Activated CD8-positive, alpha-beta memory T cell treated with anti-CD3 and anti-CD28 coated beads, Interleukin-2, amount 10 ng/mL, durations not matched to agents 7 days and 5 days (primary cell): ENCODE measurements around the gene ALOXE3. TPM values are rescaled to one million over a fixed set of nuclear protein-coding genes. Genes with fewer than 3 reads are reported as not detected.
"Not testable (repeated sequence)": the region's sequence is repeated elsewhere in the genome, so short reads cannot be mapped to it uniquely, and the experiment has no call there.

Experiments used
- ATAC-seq: fragments of 150-1000 bp; cut with Tn5 transposase; one replicate; pipeline ENCODE4 v1.10.0; 2021; ENCODE audit warnings: moderate library complexity
- CTCF ChIA-PET: fragments of 350-600 bp; sonication (Branson Sonifier 250); formaldehyde crosslinking; loops from one replicate; lab custom pipeline; 2021; ENCODE audit warnings: antibody characterized with exemption; lab: Charles Lee
- DNase-seq: peaks from one replicate; pipeline ENCODE4 v3.0.0-alpha.2; 2020
- H3K27ac Mint-ChIP-seq: one replicate; pipeline ENCODE4 v1.8.0; 2021; ENCODE audit warnings: mild to moderate bottlenecking, mixed read lengths
- H3K27me3 Mint-ChIP-seq: one replicate; pipeline ENCODE4 v1.8.0; 2021; ENCODE audit warnings: mixed read lengths
- H3K36me3 Mint-ChIP-seq: one replicate; pipeline ENCODE4 v1.8.0; 2021; ENCODE audit warnings: mild to moderate bottlenecking, mixed read lengths
- H3K4me1 Mint-ChIP-seq: one replicate; pipeline ENCODE4 v1.8.0; 2021; ENCODE audit warnings: mixed read lengths
- H3K4me3 Mint-ChIP-seq: one replicate; pipeline ENCODE4 v1.8.0; 2021; ENCODE audit warnings: mild to moderate bottlenecking, moderate library complexity, mixed read lengths
- H3K9me3 Mint-ChIP-seq: one replicate; pipeline ENCODE4 v1.8.0; 2022; ENCODE audit warnings: low read depth, mixed read lengths
- total RNA-seq, 2 experiments: library from RNA; stranded (reverse); gene quantifications; one replicate each; pipeline ENCODE4 v1.2.3, GENCODE V29; 2021

Gene ALOXE3
- total RNA-seq, 2 experiments from 2014 or later: not detected

DNA sequence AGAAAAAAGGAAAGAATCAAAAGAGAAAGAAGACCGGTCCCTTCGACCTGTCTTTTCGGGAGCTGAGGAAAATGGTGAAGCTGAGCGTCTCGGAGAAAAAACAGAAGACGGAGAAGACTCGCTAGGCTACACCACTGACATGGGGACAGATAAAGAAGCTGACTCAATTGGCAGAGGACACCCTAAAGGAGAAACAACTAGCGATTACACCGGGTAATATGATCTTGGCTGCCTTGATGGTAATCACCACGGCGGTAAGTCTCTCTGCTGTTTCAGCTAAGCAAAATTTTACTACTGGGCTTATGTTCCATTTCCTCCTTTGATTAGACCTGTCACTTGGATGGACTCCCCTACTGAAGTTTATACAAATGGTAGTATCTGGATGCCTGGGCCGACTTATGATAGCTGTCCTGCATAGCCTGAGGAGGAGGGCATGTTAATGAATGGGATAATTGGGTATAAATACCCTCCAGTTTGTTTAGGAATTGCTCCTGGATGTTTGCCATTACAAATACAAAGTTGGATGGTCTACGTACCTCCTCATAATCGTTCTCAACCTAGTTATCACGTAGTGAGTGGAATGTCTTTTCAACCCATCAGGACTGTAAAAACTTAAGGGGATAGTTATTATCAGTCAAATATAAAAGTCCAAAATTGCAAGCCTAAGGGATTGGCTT is 55.4 kb downstream of the ALOXE3 start:
- Mint-ChIP-seq H3K9me3 (no peaks in the 10 kb centered on the region), H3K36me3 (no peaks in the 10 kb centered on the region), H3K27ac (no peak overlapping the region), H3K27me3 (peaks cover 72% of the 10 kb centered on the region), H3K4me1 (peaks cover 5% of the 10 kb centered on the region), H3K4me3 (no peak overlapping the region)
- DNase-seq (no peak), ATAC-seq (no peak)
- CTCF ChIA-PET: interaction anchor here (0.8 to 9.7 kb wide), 7 partner anchors 12 to 59 kb away, joined by 3 to 256 read pairs (median 69); partner anchors contain the start of gene ALOXE3

DNA sequence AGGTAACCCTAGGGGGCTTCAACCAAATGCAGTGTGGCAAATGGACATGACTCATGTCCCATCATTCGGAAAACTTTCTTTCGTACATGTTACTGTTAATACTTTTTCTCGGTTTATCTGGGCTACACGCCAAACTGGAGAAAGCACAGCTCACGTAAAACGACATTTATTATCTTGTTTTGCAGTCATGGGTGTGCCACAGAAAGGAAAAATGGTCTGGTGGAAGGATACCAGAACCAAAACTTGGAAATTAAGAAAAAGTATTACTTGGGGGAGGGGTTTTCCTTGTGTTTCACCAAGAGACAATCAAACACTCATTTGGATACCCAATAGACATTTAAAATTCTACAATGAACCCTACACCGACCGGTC is 55.9 kb downstream of the ALOXE3 start:
- H3K36me3 Mint-ChIP-seq: no peaks in the 10 kb centered on the region
- no peaks in the 10 kb centered on the region for H3K9me3 Mint-ChIP-seq
- peaks cover 77% of the 10 kb centered on the region for H3K27me3 Mint-ChIP-seq
- DNase-seq (no peak), ATAC-seq (no peak)
- peaks cover 9% of the 10 kb centered on the region for H3K4me1 Mint-ChIP-seq
- H3K27ac Mint-ChIP-seq: no peak overlapping the region
- H3K4me3 Mint-ChIP-seq: no peak overlapping the region
- CTCF ChIA-PET: interaction anchor here (0.8 to 9.7 kb wide), 10 partner anchors 12 to 76 kb away, joined by 3 to 256 read pairs (median 55); partner anchors contain the start of gene ALOXE3

DNA sequence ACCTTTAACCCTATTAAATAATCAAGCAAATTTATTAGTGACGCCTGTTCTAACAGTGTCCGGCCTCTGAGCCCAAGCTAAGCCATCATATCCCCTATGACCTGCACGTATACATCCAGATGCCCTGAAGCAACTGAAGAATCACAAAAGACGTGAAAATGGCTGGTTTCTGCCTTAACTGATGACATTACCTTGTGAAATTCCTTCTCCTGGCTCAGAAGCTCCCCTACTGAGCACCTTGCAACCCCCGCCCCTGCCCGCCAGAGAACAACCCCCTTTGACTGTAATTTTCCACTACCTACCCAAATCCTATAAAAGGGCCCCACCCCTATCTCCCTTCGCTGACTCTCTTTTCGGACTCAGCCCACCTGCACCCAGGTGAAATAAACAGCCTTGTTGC is 56.5 kb downstream of the ALOXE3 start:
- H3K9me3 Mint-ChIP-seq, H3K36me3 Mint-ChIP-seq, DNase-seq, ATAC-seq, H3K27ac Mint-ChIP-seq, H3K4me3 Mint-ChIP-seq: not testable (repeated sequence)
- peaks cover 15% of the 10 kb centered on the region for H3K4me1 Mint-ChIP-seq
- peaks cover 82% of the 10 kb centered on the region for H3K27me3 Mint-ChIP-seq
- CTCF ChIA-PET: interaction anchor here (0.9 to 9.7 kb wide), 13 partner anchors 10 to 239 kb away, joined by 3 to 256 read pairs (median 46); partner anchors contain the start of gene ALOXE3

DNA sequence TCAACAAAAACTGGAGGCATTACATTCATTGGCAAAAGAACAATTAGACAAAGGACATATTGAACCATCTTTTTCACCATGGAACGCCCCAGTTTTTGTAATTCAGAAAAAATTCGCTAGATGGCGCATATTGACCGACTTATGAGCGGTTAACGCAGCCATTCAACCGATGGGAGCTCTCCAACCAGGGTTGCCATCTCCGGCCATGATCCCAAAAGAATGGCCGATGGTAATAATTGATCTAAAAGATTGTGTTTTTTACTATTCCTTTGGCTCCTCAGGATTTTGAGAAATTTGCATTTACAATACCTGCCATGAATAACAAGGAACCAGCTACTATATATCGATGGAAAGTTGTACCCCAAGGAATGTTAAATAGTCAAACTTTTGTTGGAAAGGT is 58.0 kb downstream of the ALOXE3 start:
- H3K27ac Mint-ChIP-seq: no peak overlapping the region
- ATAC-seq: no peak
- H3K4me1 Mint-ChIP-seq: peaks cover 30% of the 10 kb centered on the region

DNA sequence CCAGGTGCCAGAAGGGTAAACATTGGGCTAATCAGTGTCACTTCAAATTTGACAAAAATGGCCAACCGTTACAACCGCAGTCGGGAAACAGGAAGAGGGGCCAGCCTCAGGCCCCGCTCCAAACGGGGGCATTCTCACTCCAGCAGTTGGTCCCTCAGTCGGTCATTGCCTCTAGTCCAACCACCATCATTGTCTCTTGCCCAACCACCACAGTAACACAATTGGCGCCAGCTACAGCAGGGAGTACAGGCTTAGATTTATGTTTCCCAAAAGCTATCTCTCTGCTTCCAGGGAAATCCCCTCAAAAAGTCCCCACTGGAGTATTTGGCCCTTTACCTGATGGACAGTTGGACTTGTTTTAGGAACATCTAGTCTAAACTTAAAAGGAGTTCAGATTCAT is 59.2 kb downstream of the ALOXE3 start:
- peaks cover 30% of the 10 kb centered on the region for H3K4me1 Mint-ChIP-seq
- H3K9me3 Mint-ChIP-seq: no peaks in the 10 kb centered on the region
- H3K27me3 Mint-ChIP-seq: peaks cover 66% of the 10 kb centered on the region
- CTCF ChIA-PET: interaction anchor here (0.7 to 9.7 kb wide), 19 partner anchors 16 to 316 kb away, joined by 3 to 256 read pairs (median 13); partner anchors contain the start of genes ALOXE3 and RNF227
- H3K27ac Mint-ChIP-seq: no peak overlapping the region
- ATAC-seq (no peak), DNase-seq (no peak)
- H3K36me3 Mint-ChIP-seq: no peaks in the 10 kb centered on the region
- no peak overlapping the region for H3K4me3 Mint-ChIP-seq

More for the DNA sequence above, 58.0 kb downstream of the ALOXE3 start:
- H3K27me3 Mint-ChIP-seq: peaks cover 77% of the 10 kb centered on the region
- H3K9me3 Mint-ChIP-seq: no peaks in the 10 kb centered on the region
- peak; percentile 70 for DNase-seq
- CTCF ChIA-PET: interaction anchor here (0.6 to 9.7 kb wide), 47 partner anchors 8 to 316 kb away, joined by 3 to 256 read pairs (median 4); partner anchors contain the start of genes ALOXE3, BORCS6, NAA38 and RNF227
- no peaks in the 10 kb centered on the region for H3K36me3 Mint-ChIP-seq
- no peak overlapping the region for H3K4me3 Mint-ChIP-seq

DNA sequence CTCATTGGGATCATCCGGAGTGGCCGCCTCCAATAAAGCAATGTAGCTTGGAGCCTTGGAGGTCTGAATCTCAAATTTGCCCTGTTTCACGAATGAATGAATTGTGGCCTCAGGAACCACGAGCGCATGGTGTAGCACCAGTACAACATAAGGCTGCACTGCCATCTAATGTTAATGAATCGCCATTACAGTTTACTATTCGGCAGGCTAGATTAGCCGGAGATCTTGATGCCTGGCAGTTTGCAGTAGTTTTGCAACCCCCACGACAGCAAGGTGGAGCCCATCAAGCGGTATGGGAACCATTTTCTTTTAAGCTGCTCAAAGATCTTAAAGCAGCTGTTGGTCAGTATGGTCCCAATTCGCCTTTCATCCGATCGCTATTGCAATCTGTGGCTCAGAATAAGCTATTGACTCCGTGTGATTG is 60.6 kb downstream of the ALOXE3 start:
- Mint-ChIP-seq H3K27me3 (peaks cover 55% of the 10 kb centered on the region), H3K4me3 (no peak overlapping the region), H3K4me1 (peaks cover 28% of the 10 kb centered on the region), H3K9me3 (no peaks in the 10 kb centered on the region), H3K36me3 (no peaks in the 10 kb centered on the region), H3K27ac (no peak overlapping the region)
- DNase-seq (peak; percentile 71), ATAC-seq (peak; percentile 79)
- CTCF ChIA-PET: interaction anchor here (0.7 to 9.7 kb wide), 38 partner anchors 8 to 314 kb away, joined by 3 to 256 read pairs (median 5); partner anchors contain the start of genes ALOX12B, ALOXE3, CNTROB and GUCY2D

DNA sequence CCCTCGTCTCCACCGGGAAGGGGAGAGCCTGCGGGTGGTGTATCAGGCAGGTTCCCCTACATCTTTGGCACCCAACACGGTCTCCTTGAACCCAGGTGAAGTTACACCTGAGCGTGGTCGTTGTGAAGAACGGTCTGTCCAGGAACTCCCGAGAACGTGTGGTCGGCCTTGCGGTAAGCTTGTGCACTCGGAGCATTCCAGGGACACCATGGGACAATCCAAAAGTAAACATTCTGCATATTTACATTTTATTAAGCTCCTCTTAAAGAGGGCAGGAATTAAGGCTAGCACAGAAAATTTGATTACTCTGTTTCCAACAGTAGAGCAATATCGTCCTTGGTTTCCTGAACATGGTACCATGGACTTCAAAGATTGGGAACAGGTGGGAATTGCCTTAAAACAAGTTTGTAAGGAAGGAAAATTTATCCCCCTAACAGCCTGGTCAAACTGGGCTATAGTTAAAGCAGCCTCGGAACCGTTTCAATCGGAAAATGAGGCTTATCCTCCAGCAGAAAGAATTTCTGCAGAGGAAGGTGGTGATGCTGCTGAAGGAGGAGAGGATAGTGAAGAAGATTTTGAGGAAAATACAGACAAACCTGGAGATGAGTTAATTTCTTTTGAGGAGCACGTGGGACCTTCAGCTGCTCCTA is 61.2 kb downstream of the ALOXE3 start:
- no peak for DNase-seq
- Mint-ChIP-seq H3K4me3 (no peak overlapping the region), H3K27ac (peak overlapping the region; percentile 16), H3K4me1 (peaks cover 28% of the 10 kb centered on the region), H3K27me3 (peaks cover 49% of the 10 kb centered on the region), H3K36me3 (no peaks in the 10 kb centered on the region), H3K9me3 (no peaks in the 10 kb centered on the region)
- no peak for ATAC-seq
- CTCF ChIA-PET: interaction anchor here (0.6 to 9.7 kb wide), 40 partner anchors 9 to 314 kb away, joined by 3 to 256 read pairs (median 5); partner anchors contain the start of genes ALOX12B, ALOXE3, CNTROB and GUCY2D

DNA sequence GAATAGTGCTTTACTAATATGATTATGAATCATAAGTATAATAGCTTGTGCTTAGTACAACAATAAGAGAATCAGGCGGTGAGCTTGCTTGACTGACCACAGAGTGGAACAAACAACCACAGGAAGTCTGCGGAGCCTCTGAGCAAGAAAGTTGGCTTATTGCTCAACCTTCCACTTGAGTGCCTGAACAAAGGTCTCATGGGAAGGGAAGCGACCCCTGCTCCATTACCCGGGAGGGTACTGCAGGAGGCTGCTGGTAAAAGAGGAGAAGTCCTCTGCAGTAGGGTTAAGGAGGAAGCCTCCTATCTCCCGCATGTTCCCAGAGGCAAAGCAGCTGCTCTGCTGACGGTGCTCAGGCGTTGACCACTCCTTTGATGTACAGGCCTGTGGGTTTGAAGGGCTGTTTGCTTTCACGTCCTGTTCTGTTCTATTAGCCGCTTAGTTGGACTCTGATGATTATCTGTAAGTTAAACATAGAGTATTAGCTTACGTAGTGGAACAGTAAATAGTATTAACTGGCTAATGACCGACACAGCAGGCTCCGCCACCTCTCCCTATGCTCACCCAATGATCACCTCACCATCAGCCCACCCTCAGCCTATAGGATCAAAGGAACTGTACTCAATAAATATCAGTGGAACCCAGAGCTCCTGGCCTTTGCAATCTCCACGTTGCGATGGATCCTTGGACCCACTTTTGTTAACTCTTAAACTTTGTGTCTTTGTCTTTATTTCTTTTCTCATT is 61.9 kb downstream of the ALOXE3 start:
- ATAC-seq (peak; percentile 77), DNase-seq (peak; percentile 91)
- Mint-ChIP-seq H3K9me3 (no peaks in the 10 kb centered on the region), H3K4me1 (peaks cover 28% of the 10 kb centered on the region), H3K4me3 (no peak overlapping the region), H3K27me3 (peaks cover 42% of the 10 kb centered on the region), H3K27ac (peak overlapping the region; percentile 16), H3K36me3 (no peaks in the 10 kb centered on the region)
- CTCF ChIA-PET: interaction anchor here (0.6 to 9.7 kb wide), 31 partner anchors 10 to 328 kb away, joined by 3 to 256 read pairs (median 5); partner anchors contain the start of genes ALOX12B, ALOXE3, CNTROB and GUCY2D

DNA sequence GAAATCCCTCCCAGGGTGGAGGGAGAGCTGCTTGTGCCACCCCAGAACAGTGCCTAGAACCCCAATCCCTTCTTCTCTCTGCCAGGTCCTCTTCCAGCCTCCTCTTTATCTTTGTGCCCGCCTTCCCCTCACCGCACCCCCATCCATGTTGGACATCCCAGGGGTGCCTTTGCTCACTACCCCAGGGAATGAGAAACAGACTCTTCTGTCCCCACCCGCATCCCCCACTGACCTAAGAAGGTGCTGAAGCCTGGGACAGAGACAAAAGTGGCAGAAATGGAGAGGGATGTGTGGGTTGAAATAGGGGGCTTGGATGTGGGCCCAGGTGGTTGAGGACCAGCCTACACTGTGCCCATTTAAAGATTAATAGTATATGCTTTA is 62.5 kb downstream of the ALOXE3 start:
- Mint-ChIP-seq H3K27ac (no peak overlapping the region), H3K4me1 (peaks cover 28% of the 10 kb centered on the region), H3K36me3 (no peaks in the 10 kb centered on the region), H3K4me3 (no peak overlapping the region), H3K9me3 (no peaks in the 10 kb centered on the region), H3K27me3 (peaks cover 37% of the 10 kb centered on the region)
- CTCF ChIA-PET: interaction anchor here (0.9 to 9.7 kb wide), 20 partner anchors 14 to 328 kb away, joined by 3 to 256 read pairs (median 6); partner anchors contain the start of genes ALOX12B, CNTROB, GUCY2D and RNF227
- ATAC-seq: no peak
- DNase-seq: no peak

DNA sequence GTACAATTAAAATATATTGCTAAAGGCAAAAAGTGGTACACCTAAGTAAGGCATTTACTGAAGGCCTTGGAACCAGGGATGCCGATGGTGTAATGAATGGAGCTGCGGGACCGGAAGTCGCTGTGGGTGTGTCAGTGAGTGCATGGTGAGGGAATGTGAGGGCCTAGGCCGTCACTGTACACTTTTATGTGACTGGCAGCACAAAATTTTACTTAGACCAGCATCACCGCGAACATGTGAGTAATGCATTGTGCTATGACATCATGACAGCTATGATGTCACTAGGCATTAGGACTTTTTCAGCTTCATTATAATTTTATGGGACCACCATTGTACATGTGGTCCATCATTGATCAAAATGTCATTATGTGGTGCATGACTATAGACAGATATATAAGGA is 64.7 kb downstream of the ALOXE3 start:
- Mint-ChIP-seq H3K9me3 (no peaks in the 10 kb centered on the region), H3K4me3 (no peak overlapping the region), H3K27me3 (peaks cover 14% of the 10 kb centered on the region), H3K36me3 (no peaks in the 10 kb centered on the region), H3K4me1 (peaks cover 25% of the 10 kb centered on the region), H3K27ac (no peak overlapping the region)
- CTCF ChIA-PET: interaction anchor here (0.7 to 1.8 kb wide), 3 partner anchors 37 to 65 kb away, joined by 3 to 6 read pairs (median 3); no protein-coding TSS in a partner anchor
- DNase-seq (no peak), ATAC-seq (no peak)

DNA sequence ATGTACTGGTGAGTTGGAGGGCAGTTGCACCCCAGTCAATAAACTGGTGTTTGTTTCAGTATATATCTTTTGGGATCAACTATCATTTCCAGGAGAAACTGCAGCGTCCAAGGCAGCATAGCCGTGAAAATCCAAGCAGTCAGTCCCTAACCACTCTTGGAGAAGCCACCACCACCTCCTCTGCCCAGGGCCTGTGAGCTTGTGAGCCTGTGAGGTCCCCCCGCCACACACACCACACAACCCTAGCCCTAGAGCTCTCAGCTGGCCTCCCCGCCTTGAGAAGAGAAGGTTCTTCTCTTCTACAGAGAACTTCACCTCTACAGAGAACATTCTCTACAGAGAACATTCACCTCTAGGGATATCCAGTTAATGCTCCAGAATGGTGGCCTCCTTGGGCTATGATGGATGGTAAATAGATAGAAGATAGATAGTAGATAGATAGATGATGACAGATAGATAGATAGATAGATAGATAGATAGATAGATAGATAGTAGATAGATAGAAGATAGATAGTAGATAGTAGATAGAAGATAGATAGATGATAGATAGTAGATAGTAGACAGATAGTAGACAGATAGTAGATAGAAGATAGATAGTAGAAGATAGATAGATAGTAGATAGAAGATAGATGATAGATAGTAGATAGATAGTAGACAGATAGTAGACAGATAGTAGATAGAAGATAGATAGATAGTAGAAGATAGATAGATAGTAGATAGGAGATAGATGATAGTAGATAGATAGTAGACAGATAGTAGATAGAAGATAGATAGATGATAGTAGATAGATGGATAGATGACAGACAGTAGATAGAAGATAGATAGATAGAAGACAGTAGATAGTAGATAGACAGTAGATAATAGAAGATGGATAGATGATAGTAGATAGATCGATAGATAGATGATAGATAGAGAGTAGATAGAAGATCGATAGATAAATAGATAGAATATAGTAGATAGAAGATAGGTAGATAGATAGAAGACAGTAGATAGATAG is 65.8 kb downstream of the ALOXE3 start:
- DNase-seq (no peak), ATAC-seq (no peak)
- no peak overlapping the region for H3K27ac Mint-ChIP-seq
- H3K27me3 Mint-ChIP-seq: peaks cover 10% of the 10 kb centered on the region
- no peaks in the 10 kb centered on the region for H3K9me3 Mint-ChIP-seq
- H3K36me3 Mint-ChIP-seq: no peaks in the 10 kb centered on the region
- no peak overlapping the region for H3K4me3 Mint-ChIP-seq
- CTCF ChIA-PET: interaction anchor here (0.8 to 2.3 kb wide), 4 partner anchors 8 to 21 kb away, joined by 3 to 9 read pairs (median 5); no protein-coding TSS in a partner anchor
- peaks cover 22% of the 10 kb centered on the region for H3K4me1 Mint-ChIP-seq

DNA sequence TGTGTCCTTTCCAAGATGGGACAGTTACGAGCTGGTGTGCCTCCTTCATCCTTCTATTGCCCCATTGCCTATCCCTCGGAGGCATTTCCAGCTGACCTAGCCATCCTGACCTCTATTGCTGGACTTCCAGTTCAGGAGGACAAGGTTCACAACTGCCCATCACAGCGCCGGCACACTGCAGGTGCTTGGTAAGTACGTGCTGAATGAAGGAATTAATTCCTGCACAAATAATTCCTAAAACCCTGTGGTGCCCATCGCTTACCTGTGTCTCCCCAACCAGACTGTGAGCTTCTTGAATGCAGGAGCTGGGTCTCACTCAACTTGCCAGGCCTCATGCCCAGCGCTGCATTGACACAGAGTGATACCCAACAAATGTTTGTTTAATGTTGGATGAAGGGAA is 66.5 kb downstream of the ALOXE3 start:
- Mint-ChIP-seq H3K36me3 (no peaks in the 10 kb centered on the region), H3K9me3 (no peaks in the 10 kb centered on the region), H3K4me1 (peaks cover 15% of the 10 kb centered on the region), H3K4me3 (no peak overlapping the region), H3K27me3 (peaks cover 3% of the 10 kb centered on the region), H3K27ac (no peak overlapping the region)
- CTCF ChIA-PET: interaction anchor here (0.8 to 2.3 kb wide), 4 partner anchors 9 to 22 kb away, joined by 3 to 9 read pairs (median 5); no protein-coding TSS in a partner anchor
- ATAC-seq (no peak), DNase-seq (no peak)
